DMS114 treated with DMSO at 0.1 percent for 48 hours (cell line): ENCODE measurements around the gene GPR15.

Experiments
- DNase-seq: peaks from one replicate; lab custom pipeline; 2025; ENCODE audit not compliant: unreplicated experiment; lab: John Stamatoyannopoulos, UW

GPR15 gene

DNA sequence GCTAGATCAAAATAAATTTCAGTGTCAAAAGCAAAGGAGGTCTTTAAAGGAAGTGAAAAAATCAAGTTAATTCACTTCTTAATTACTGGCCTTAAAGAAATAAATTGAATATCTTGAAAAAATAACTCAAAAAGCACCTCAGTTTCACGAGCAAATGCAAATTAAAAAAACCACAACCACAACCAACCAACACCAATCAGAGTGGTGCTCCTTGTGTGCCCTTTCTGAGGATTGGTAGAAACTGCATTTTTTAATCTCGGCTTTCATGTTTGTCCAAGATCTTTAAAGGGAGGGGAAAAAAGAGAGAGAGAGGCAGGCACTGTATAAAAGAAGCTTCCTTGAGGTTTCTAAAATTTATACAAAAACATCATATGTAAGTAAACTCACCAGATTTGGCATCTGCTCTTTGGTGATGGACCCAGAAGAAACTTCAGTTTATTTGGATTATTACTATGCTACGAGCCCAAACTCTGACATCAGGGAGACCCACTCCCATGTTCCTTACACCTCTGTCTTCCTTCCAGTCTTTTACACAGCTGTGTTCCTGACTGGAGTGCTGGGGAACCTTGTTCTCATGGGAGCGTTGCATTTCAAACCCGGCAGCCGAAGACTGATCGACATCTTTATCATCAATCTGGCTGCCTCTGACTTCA, at the start of gene GPR15:
Gene GPR15 (plus strand): TSS at position 357 of the 653 bp plus-strand sequence. CDS start 56 bp downstream, at position 413.
- no peak for DNase-seq

DNA sequence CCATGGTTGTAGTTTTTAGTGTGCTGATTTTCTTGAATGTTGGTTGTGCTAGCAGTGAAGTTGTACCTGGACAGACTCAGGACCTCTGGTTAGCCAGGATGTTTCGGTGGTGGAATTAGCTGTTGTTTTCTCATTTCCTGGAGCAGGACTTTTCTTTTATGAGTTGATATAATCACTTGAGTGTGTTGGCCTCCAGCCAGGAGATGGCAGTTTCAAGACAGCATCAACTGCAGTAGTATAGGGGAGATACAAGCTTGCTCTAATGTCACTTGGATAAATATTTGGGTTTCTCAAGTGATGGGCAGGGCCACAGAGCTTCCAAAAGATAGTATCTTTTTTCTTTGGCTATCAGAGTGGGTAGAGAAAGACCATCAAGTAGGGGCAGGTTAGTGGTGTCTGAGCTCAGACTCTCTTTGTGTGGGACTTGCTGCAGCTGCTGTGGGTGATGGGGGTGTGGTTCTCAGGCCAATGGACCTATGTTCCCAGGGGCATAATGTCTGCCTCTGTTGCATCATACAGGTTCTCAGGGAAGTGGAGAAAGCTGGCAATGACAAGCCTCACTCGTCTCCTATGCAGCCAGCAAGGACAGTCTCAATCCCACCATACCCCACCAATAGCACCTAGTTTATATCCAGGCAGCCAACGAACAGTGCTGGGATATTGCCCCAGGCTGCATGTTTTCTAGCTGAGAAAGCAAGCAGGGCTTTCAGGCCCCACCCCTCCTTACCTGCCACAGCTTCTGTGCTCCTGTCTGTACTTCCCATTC, 48.9 kb upstream of the GPR15 start:
- DNase-seq = no peak

DNA sequence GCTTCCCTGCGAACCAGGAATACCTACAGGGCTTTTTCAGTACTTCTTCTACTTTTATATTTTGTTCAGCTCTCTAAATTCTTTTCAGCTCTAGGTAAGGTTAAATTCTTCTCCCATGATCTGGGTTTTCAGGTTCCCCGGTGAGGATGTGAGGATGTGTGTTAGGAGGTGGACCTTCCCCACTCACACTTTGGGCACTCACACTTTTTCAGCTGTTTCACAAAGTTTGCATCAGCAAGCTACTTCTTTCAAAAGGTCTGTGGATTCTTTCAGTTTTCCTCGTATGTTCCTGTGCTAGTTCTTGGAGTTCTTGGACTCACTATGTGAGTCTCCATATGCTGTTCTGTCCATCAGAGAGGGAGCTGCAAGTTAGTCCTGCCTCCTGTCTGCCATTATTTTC, 48.2 kb upstream of the GPR15 start:
- DNase-seq = no peak

DNA sequence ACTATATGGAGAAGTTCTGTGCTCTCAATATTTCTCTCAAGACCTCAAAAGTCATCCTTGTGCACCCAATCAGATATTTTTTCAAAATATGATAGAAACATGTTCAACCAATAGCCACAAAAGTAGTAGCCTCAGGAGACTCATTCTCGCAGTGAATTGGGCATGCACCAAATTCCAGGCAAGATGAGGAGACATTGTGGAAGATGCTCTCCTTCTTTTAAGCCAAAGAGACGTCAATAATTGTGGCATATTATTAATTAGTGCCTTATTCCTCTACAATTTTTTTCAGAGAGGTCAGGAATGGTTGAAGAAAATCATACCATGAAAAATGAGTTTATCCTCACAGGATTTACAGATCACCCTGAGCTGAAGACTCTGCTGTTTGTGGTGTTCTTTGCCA, 34.4 kb upstream of the GPR15 start, which contains the start of gene OR5K2:
Gene OR5K2 (plus strand): TSS at position 301 of the 400 bp plus-strand sequence. CDS start 0 bp downstream, at position 301.
- no peak for DNase-seq

DNA sequence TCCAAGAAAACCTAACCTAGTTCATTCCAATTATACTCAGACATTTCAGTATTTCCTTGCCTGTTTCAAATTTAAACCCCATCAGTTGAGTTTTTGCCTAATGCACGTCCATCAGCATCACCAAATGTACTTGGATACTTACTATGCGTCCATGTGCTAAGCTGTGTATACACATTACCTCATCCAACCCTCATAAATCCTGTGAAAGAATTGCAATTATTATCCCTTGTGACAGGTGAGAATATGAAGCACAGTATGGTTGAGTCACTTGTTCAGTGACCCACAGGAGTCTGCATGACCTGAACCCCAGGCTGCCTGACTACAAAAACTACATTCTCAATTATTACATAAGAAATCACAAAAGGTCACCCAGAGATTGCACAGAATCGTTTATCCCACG, 31.8 kb upstream of the GPR15 start:
- no peak for DNase-seq

DNA sequence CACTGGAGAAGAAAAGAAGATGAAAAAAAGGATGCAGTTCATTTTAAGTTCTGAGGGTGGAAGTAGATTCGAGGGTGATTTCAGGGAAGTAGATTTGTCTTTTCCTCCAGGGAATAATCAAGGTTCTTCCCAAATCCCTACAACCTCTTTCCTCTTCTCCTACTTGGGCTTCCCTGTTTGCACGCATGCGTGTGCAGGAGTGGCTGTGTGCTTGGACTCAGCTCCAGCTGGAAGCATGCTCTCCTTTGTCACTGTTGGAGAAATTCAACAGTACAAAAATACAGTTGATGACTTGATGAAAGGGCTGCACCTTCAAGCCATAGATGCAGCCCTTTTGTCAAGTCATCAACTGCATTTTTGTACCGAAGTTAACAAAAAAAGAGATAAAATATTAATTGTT, 30.5 kb upstream of the GPR15 start:
- DNase-seq = no peak

DNA sequence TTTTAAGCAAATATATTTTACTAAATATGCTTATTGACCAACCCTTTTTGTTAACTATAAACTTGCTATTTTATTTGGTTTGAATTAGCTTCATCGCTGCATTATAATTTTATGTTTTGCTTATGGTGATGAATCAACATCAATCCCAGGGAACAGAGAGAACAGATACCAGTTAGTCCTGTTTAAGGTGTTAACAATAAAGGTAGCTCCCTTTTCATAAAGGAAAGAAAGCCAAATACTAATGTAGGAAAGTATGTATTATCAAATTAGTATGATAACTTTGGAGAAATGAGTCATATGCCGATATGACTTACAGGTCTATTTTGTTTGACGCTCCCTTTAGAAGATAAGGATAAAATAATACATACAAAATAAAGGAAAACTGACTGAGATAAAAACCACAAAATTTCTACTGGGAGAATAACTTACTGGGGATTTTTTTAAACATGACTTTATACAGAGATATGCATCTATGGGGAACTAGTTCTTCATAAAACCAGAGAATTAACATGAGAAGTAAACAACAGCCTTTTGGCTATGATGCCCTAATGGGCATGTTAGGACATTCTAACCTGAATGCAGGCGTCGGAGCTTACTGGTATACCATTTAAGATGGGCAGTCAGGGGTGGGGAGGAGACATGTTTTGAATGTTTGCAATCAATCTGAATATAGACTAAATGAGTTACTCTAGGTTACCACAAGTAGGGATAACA, 29.8 kb upstream of the GPR15 start:
- DNase-seq = no peak

DNA sequence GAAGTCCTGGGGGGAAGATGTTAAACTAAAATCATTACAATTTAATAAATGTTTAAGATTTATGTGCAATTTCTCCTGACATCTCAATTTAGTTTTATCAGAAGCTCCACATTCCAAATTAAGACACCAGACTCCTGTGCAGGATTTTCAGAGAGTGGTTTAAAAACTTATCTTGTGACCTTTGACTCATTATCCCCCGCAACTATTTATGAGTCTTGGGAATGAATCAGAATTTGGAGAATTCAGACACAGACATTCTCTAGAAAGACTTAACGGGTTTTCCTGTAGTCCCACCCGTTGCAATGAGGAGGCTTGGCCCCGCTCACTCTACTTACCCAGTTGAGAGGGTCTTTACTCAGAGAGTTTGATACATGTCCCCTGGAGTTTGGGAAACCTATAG, 27.2 kb upstream of the GPR15 start:
- DNase-seq = no peak

DNA sequence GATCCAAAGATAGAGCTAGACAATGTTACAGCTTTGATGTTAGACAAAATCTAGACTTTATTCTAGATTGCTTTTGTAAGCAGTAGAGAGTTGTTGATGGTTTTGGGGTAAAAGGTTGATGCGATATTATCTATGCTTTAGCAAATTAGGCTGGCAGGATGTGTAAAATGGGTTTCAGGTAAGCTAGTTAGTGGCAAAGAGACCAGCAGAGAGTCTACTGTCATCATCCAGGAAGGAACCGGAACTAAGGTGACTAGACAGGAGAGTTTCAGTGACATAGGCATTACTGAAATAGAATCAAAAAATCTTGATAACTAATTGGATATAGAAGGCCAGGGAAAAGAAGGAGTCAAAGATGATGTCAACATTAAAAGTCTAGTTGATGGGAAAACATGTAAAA, 23.2 kb upstream of the GPR15 start:
- DNase-seq = no peak

DNA sequence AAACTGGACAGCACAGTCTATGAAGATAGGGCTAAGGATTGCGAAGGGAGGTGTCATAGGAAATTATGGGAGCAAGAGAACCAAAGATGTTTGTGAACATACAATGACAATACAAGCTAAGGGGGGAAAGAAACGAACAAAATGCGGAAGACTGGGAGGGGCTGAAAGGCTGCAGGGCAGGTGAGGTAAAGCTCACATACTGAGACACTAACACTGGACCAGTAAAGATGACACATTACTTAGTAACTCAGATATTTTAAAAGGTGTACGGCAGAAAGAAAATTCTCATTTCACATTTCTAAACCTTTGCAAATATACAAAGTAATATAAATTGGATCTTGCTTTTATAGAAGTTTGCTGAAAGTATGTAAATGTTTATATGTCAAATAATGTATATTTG, 19.2 kb upstream of the GPR15 start:
- DNase-seq = no peak

DNA sequence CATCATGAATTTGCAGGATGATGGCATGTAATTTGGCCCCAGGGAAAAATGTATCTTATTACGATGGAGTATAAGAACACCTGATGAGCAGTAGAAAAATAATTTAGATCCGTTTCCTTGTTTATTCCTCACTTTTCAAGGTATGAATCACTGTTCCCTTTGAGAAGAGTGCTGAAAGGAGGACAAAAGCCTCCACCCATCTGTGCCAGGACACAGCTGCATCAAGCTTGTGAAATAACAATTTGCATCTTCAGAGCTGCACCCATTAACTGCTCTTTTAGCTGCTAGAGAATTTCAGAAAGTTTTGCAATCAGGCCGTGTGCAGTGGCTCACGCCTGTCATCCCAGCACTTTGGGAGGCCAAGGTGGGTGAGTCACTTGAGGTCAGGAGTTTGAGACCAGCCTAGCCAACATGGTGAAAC, 18.7 kb upstream of the GPR15 start:
- DNase-seq = no peak

DNA sequence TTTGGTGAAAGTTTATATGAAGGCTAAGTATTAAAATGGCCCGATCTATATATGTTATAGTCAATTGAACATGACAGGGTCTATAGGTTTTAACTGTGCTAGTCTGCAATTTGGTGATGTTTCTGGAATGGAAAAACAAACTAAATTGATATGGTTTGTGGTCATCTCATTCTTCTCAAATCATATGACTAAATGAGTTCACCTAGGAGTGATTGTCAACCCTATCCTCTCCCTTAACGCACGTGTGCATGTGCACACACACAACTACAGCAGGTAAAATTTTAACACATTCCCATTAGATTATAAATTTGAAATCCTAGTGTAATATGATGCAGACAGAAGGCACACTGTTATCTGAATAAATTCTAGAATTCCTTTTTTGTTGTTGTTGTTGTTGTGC, 18.0 kb upstream of the GPR15 start:
- no peak for DNase-seq

DNA sequence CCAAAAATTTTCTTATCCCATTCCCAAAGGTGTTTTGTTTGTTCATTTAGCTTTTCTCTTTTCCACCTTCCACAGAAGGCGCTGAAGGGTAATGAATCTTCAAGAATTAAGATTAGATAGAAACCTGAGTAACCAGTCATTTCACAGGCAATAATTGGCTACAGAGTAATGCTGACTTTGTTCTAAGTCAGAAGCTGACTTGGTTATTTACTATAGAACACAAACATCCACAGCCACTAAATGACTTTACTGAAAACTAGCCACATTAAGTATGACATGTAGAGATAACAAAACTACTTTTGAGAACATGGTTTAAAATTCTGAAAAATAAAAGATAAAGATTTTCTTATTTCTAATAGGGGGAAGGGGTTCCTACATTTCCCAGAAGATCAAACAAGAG, 16.8 kb upstream of the GPR15 start:
- DNase-seq = no peak

DNA sequence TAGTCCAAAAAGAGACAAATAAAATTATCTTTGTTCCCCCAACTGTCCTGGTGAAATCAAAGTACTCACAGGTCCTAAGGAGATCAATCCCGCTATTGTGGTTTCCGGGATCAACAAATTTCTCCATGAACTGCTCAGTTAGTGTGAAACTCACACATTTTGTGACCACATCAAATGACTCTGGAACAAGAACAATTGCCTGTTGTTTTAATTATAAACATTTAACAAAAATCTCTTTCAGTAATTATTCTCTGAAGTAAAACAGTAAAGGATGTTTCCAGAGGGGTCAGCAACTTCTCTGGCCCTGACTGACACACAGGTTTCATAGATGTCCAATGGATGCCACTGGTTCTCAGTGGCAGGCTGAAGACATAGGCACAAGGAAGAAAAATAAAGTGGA, 13.0 kb upstream of the GPR15 start:
- DNase-seq = no peak

DNA sequence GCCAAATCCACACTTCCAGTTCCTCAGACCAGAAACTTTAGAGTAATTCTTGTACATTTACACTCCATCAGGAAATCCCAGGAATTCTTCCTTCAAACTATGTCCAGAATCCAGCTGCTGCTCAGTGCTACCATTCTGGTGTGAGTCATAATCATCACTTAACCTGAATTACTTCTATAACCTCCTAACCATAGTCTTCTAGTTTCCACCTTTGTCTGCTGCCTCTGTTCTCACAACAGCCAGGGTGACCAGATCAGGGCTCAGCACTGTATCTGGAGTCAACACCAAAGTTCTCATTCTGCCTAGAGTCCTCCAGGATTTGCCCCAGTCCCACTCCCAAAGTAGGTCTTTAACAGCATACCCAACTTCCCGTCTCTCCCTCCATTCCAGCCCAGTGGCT, 12.4 kb upstream of the GPR15 start:
- DNase-seq = no peak

DNA sequence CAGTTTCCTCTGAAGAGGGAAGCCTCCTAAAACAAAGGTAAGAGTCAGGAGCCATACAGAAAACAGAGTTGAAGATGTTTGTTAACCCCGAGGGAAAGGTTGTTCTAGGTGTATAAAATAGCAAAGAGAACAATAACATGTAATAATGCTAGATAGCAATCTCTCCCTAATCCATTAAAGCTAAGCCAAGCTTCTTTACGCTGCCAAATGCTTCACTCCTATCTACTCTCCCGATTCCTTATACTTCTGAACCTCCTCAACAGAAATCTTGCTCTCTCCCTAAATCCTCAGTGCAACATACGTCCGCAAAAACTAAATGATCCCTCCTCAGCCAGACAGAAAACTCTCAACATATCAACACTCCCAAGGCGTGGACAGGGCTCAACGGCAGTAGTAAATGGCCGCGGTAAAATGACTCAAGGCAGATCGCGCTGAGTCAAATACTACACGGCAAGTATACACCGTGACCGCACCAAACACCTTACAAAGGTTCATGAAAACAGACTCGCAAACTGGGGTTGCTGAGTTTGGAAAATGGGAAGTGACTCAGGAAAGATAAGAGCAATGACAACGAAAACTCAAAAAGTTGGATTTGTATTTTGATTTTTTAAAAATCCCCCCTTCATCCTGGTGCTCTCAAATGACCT, 9.8 kb upstream of the GPR15 start:
- DNase-seq = no peak

DNA sequence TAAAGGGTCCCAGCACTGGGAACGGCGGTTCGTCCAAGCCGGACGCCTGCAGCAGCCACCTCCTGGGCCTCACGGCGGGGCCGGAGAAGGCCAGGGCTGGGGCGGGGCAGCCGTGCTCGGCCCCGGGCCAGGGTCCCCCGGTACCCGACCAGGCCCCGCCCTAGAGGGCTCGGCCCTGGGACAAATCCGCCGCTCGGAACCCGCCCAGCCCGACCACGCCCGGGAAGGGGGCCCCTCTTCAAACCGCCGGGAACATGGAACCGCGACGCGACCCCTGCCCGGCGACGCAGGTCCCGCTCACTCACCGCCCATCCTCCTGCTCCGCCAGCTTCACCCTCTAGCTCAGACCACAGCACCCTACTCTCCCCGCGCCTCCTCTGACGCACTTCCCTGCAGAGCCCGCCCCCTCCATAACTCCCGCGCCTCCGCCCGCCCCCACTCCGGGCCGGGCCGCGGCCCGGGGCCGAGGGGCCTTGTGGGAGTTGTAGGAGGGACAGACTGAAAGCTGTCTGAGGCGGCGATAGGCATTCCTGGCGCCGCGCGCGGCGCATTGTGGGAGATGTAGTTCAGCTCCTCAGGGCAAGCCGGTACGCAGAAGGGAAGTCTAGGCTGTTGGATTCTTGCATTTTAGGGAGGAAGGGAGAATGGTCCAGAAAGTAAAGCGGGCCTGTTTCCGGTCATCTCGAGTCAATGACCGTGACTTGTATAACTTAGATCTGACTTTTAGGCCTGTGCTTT, 9.1 kb upstream of the GPR15 start, which contains the start of gene CLDND1:
Gene CLDND1 (minus strand): TSS at position 359 of the 738 bp plus-strand sequence. CDS start 1,478 bp downstream, outside the sequence.
- peak; percentile 91 for DNase-seq

DNA sequence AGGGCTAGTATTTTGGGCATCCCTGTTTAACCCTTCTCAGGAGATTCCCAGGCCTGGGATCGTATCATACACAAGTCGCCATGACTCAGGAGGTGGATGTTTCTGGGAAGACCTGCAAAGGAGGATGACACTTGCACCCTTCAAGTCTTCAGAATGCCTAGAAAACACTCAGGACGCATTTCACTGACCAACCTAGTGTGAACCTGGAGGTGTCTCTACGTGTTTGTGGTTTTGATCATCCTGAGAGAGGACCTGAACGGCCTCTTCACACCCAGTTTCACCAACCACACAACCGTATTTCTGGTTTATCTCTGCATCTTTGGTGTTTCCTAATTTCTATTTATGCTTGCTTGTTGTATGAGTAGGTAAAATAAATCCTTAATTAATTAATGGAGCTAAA, 6.3 kb upstream of the GPR15 start:
- DNase-seq = no peak

DNA sequence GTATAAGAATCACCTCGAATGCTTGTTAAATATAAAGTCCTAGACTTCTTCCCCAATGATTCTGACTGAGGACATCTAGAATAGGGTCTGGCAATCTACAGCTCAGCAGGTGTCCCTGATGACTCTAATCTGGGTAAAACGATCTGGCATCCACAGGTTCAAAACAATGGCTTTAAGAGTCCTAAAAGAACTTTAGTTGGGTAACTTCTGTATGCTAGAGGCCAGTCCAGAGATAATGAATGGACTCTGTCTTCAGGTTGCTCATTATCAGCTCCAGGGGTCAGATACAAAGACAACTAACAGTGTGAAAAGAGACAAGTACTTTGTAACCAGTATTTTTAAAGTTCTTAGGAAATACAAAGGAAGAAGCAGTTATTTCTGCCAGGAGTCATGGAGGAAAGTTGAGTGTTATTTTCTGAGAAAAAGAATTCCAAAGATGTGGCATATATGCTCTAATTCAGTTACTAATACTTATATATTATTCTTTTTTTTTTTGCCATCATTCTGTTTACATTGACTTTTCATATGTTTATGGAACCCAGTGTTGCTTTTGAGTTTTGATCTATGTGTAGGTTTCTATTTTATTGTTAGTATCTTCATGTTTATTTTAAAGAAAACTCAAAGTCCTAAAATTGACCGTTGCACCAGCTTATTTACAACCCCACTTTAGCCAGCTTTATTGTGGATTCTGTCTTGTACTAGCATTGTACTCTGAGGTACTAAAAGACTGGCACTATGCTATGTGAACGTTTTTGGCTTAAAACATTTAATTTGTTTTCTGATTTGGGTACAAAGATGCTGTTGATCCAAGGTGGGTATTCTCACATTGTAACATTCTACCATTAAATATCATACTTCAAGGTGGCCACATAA, 3.1 kb upstream of the GPR15 start:
- no peak for DNase-seq
